ENCODE data around the gene CYP2C18. TPM values are rescaled to one million over a fixed set of nuclear protein-coding genes. Genes with fewer than 3 reads are reported as not detected.

Gene CYP2C18
- total RNA-seq, 2 donors from 2014 or later: 5.6 to 6.8 TPM

DNA sequence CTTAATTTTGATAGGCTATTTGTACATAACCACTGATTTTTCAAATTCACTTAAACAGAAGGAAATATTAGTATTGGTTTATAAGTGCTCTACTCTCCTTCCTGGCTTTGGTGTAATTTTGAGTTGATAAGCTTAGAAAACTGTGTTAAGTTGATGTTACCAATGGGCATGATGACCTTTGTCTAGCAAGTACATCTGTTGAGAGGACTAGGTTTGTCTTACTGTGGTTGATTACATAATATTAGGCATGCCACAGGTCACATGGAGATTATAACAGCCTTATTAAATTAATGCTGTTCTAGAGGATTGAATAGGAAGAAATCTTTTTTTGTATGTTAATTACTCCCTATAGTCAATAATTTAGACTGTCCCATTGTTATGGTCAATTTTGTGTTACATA lies 27.0 kb downstream of the CYP2C18 start:
- no peak for TF ChIP-seq CTCF (IDR thresholded peaks at IDR 0.05)
- intact Hi-C loops (cut with DNase I): no loop called here
- H3K4me3 ChIP-seq: no peak overlapping the region
- no peaks in the 10 kb centered on the region for H3K27me3 ChIP-seq
- no peak overlapping the region for H3K9ac ChIP-seq (ENCODE audit: low read depth in 2 of 2, low read length in 2 of 2)
- DNase-seq: no peak
- no peaks in the 10 kb centered on the region for H3K36me3 ChIP-seq
- H3K27ac ChIP-seq: no peak overlapping the region
- no peaks in the 10 kb centered on the region for H3K9me3 ChIP-seq
- no peaks in the 10 kb centered on the region for H3K4me1 ChIP-seq

DNA sequence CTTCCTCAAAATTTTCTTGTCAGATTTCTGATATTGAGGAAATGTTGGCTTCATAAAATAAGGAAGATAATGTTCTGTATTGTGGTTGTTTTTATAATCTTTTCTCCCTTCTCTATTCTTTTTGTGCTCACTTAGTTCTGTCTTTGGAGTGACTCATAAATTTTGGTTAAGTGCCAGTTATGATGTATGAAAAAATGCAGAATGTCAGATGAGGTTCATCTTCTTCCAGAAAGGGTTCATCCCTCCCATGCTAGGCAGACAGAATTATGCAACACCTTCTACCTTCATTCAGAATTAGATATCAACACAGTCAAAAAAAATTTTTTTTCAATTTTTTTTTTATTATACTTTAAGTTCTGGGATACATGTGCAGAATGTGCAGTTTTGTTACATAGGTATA lies 42.3 kb downstream of the CYP2C18 start:
- no peak for TF ChIP-seq CTCF (IDR thresholded peaks at IDR 0.05)

DNA sequence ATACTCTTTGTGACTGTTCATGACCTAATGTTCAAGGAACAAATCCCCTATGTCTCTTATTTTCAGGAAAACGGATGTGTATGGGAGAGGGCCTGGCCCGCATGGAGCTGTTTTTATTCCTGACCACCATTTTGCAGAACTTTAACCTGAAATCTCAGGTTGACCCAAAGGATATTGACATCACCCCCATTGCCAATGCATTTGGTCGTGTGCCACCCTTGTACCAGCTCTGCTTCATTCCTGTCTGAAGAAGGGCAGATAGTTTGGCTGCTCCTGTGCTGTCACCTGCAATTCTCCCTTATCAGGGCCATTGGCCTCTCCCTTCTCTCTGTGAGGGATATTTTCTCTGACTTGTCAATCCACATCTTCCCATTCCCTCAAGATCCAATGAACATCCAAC lies 51.7 kb downstream of the CYP2C18 start:
- TF ChIP-seq CTCF (IDR thresholded peaks at IDR 0.05): no peak
- no peak overlapping the region for H3K9ac ChIP-seq (ENCODE audit: low read depth in 2 of 2, low read length in 2 of 2)
- H3K27me3 ChIP-seq: no peaks in the 10 kb centered on the region
- no peak overlapping the region for H3K4me3 ChIP-seq
- no peak for DNase-seq
- no peaks in the 10 kb centered on the region for H3K4me1 ChIP-seq
- no peaks in the 10 kb centered on the region for H3K36me3 ChIP-seq
- H3K9me3 ChIP-seq: no peaks in the 10 kb centered on the region
- no peak overlapping the region for H3K27ac ChIP-seq
- intact Hi-C loops (cut with DNase I): no loop called here

More for the DNA sequence above, 42.3 kb downstream of the CYP2C18 start:
- H3K36me3 ChIP-seq: no peaks in the 10 kb centered on the region
- DNase-seq: no peak
- no peaks in the 10 kb centered on the region for H3K27me3 ChIP-seq
- H3K9me3 ChIP-seq: no peaks in the 10 kb centered on the region
- H3K27ac ChIP-seq: no peak overlapping the region
- intact Hi-C loops (cut with DNase I): no loop called here
- no peaks in the 10 kb centered on the region for H3K4me1 ChIP-seq
- no peak overlapping the region for H3K9ac ChIP-seq (ENCODE audit: low read depth in 2 of 2, low read length in 2 of 2)
- no peak overlapping the region for H3K4me3 ChIP-seq

DNA sequence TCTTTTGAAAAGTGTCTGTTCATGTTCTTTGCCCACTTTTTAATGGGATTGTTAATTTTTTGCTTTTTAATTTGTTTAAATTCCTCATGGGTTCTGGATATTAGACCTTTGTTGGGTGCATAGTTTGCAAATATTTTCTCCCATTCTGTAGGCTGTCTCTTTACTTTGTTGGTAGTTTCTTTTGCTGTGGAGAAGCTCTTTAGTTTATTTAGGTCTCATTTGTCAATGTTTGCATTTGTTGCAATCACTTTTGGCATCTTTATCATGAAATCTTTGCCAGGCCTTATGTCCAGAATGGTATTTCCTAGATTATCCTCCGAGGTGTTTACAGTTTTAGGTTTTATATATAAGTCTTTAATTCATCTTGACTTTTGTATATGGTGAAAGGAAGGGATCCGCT lies 55.1 kb downstream of the CYP2C18 start:
- Histone ChIP-seq H3K9me3 (no peaks in the 10 kb centered on the region), H3K36me3 (no peaks in the 10 kb centered on the region), H3K4me3 (no peak overlapping the region), H3K27me3 (no peaks in the 10 kb centered on the region), H3K4me1 (no peaks in the 10 kb centered on the region), H3K27ac (no peak overlapping the region), H3K9ac (ENCODE audit: low read depth in 2 of 2, low read length in 2 of 2) (no peak overlapping the region)
- intact Hi-C loops (cut with DNase I): no loop called here
- no peak for TF ChIP-seq CTCF (IDR thresholded peaks at IDR 0.05)
- DNase-seq: no peak

DNA sequence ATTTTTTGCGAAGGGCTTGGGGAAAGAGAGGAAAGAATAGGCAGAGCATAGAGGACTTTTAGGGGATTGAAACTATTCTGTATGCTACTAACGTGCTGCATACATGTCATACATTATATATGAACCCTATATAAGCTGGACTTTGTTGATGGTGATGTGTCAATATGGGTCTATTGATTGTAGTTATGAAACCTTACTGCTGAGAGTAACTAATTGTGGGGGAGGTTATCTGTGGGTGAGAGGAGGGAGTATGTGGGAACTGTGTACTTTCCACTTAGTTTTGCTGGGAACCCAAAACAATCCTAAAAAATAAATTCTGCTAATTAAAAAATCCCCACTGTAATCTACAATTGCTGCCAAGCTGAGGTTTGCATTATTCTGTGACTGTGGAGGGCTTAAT lies 63.6 kb downstream of the CYP2C18 start:
- Histone ChIP-seq H3K27me3 (no peaks in the 10 kb centered on the region), H3K4me1 (no peaks in the 10 kb centered on the region), H3K4me3 (no peak overlapping the region), H3K36me3 (no peaks in the 10 kb centered on the region), H3K27ac (no peak overlapping the region), H3K9me3 (no peaks in the 10 kb centered on the region), H3K9ac (ENCODE audit: low read depth in 2 of 2, low read length in 2 of 2) (no peak overlapping the region)
- no peak for TF ChIP-seq CTCF (IDR thresholded peaks at IDR 0.05)
- DNase-seq: no peak
- intact Hi-C loops (cut with DNase I): no loop called here

DNA sequence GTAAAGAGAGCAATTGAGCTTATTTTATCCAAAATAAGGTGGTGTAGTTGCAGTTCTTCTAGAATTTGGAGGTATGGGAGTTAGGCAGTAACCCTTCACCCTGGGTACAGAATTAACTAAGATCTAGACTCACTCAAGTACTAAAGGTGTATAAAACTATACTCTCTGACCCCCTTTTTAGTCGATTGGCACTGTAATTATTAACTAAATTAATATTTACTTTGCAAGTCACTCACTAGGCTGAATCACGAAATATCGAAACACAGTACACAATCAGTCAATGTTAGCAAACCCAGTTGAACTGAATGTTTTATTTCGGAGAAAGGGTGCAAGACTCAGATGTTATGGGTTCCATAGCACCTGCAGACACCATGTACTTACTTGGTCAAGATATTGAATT lies 64.3 kb downstream of the CYP2C18 start:
- DNase-seq: no peak
- no peak overlapping the region for H3K27ac ChIP-seq
- H3K4me3 ChIP-seq: no peak overlapping the region
- intact Hi-C loops (cut with DNase I): no loop called here
- H3K27me3 ChIP-seq: no peaks in the 10 kb centered on the region
- H3K4me1 ChIP-seq: no peaks in the 10 kb centered on the region
- H3K36me3 ChIP-seq: no peaks in the 10 kb centered on the region
- no peaks in the 10 kb centered on the region for H3K9me3 ChIP-seq
- TF ChIP-seq CTCF (IDR thresholded peaks at IDR 0.05): no peak
- H3K9ac ChIP-seq (ENCODE audit: low read depth in 2 of 2, low read length in 2 of 2): no peak overlapping the region

Measured in colonic mucosa (tissue), 4 donors.